GM12864 (cell line): ENCODE data around the gene ASB6.

Experiments
- DNase-seq: peaks from one replicate; pipeline ENCODE4 v3.0.0-alpha.2; 2011; ENCODE audit warnings: low read depth
- H3K4me3 ChIP-seq: 2 replicates; pipeline ENCODE4 v1.5.1; 2011; ENCODE audit warnings: mild to moderate bottlenecking, low read depth, low read length, control low read depth
- CTCF ChIP-seq: IDR thresholded peaks from 2 replicates; pipeline ENCODE4 v1.5.1; 2011; ENCODE audit warnings: low read depth, mild to moderate bottlenecking, moderate library complexity, low read length, control low read depth, inconsistent platforms; ENCODE audit errors: missing control alignments

Gene ASB6

GRCh38 chr9:129606161-129607026 lies 35.6 kb downstream of the ASB6 start:
- H3K4me3 ChIP-seq: no peak overlapping the region
- DNase-seq: no peak
- no peak for TF ChIP-seq CTCF

DNA sequence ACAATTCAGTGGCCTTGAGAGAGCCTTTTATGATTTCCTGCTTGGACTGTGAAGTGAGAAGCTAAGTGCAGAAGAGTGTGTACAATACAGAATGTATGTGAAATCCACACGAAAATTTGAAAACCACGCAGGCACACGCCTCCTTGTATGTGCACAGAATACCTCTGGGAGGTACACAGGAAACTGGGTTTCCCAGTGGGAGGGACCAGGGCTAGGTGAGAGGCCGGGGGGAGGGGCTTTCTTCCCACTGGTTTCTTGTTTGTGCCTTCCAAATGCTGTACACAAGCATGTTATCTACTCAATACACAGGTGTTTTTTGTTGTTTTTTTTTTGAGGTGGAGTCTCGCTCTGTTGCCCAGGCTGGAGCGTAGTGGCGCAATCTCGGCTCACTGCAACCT lies 37.2 kb downstream of the ASB6 start:
- no peak for DNase-seq
- TF ChIP-seq CTCF: no peak
- no peak overlapping the region for H3K4me3 ChIP-seq

- DNase-seq: no peak
- H3K4me3 ChIP-seq: no peak overlapping the region
- TF ChIP-seq CTCF: no peak
Measured at GRCh38 chr9:129604056-129604765, 37.7 kb downstream of the ASB6 start.

- no peak overlapping the region for H3K4me3 ChIP-seq
- TF ChIP-seq CTCF: no peak
- DNase-seq: no peak
Measured at GRCh38 chr9:129602598-129603415, 39.1 kb downstream of the ASB6 start.

DNA sequence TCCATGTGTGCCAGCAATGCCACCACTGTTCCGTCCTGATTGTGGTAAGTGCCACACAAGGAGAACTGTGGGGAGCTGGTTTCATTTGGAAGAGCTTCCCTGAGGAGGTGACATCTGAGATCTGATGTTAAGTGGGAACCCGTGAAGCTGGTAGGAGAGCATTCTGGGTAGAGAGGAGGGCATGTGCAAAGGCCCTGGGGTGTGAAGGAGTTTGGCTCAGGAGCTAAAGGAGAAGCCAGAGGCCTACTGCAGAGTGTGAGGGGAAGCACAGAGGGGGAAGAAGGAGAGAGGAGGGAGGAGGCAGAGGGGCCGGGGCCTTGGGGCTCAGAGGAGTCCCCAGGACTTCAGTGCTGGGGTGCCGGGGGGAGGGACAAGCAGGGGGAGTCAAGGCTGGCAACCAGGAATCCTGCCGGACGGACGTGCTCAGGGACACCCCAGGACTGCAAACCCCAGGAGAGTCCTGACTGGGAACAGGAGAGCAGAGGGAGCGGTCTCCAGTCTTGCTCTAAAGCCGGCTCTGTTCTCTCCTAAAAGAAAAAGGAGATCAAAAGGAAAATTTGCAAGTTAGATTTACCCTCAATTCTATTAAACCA lies 40.8 kb downstream of the ASB6 start:
- TF ChIP-seq CTCF: no peak
- no peak for DNase-seq
- H3K4me3 ChIP-seq: no peak overlapping the region

DNA sequence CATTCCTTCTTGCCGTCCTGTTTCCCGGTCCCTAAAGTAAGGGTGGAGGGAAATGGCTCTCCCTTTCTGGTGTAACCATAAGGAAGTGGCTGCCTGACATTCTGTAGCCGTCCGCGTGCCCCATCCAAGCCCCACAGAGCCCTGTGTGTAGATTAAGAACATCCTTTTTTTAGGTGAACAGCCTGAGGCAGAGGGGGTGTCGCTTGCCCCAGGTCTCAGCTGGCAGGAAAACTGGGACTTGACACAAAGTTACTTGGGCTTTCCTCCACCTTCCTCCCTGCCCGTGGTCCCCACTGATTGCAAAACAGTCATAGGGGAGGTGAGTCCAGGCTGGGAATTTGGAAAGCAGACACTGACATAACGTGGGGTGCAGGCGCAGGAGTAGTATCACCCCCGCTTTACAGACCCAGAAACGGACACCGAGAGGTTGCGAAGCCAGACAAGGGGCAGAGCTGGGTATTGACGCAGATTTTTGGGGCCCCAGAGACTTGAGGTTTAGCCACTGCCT lies 43.8 kb downstream of the ASB6 start:
- no peak overlapping the region for H3K4me3 ChIP-seq
- no peak for TF ChIP-seq CTCF

More for the DNA sequence above, 43.8 kb downstream of the ASB6 start:
- DNase-seq: no peak
